H4 (cell line): ENCODE results near the gene ANKS1A. TPM values are rescaled to one million over a fixed set of nuclear protein-coding genes. Genes with fewer than 3 reads are reported as not detected.

Experiments used
- DNase-seq: peaks from one replicate; pipeline ENCODE4 v3.0.0-alpha.2; 2015; ENCODE audit warnings: low spot score
- total RNA-seq: library from RNA; depleted of rRNA; stranded (reverse); fragments of >200 nt; shearing (Covaris generic); gene quantifications from 2 replicates; pipeline ENCODE4 v1.2.3, GENCODE V29; 2014

Gene ANKS1A
- total RNA-seq, 1 experiment from 2014 or later = 8.8 TPM

GRCh38 chr6:35052694-35053565, 163.9 kb downstream of the ANKS1A start:
- no peak for DNase-seq

GRCh38 chr6:35053701-35054100, 164.6 kb downstream of the ANKS1A start:
- DNase-seq = no peak

- no peak for DNase-seq
These were observed 165.2 kb downstream of the ANKS1A start for GRCh38 chr6:35054106-35054742.

GRCh38 chr6:35054743-35055130, 165.7 kb downstream of the ANKS1A start:
- no peak for DNase-seq

GRCh38 chr6:35055891-35056290, 166.8 kb downstream of the ANKS1A start:
- DNase-seq = no peak

GRCh38 chr6:35056952-35057351, 167.9 kb downstream of the ANKS1A start:
- DNase-seq = no peak

- DNase-seq = no peak
These were observed 168.6 kb downstream of the ANKS1A start for GRCh38 chr6:35057449-35058357.

- DNase-seq = no peak
These were observed 169.3 kb downstream of the ANKS1A start for GRCh38 chr6:35058358-35058675.

GRCh38 chr6:35058865-35059522, 169.9 kb downstream of the ANKS1A start:
- DNase-seq = no peak

- DNase-seq = no peak
These were observed 170.7 kb downstream of the ANKS1A start for GRCh38 chr6:35059596-35060345.

GRCh38 chr6:35061102-35061615, 172.1 kb downstream of the ANKS1A start:
- DNase-seq = no peak

- no peak for DNase-seq
These were observed 172.8 kb downstream of the ANKS1A start for GRCh38 chr6:35061651-35062410.

- DNase-seq = no peak
These were observed 173.9 kb downstream of the ANKS1A start for GRCh38 chr6:35062676-35063574.

GRCh38 chr6:35063701-35064280, 174.7 kb downstream of the ANKS1A start:
- no peak for DNase-seq

- no peak for DNase-seq
These were observed 175.2 kb downstream of the ANKS1A start for GRCh38 chr6:35064290-35064689.

- DNase-seq = no peak
These were observed 175.8 kb downstream of the ANKS1A start for GRCh38 chr6:35064757-35065440.

- DNase-seq = no peak
These were observed 176.4 kb downstream of the ANKS1A start for GRCh38 chr6:35065441-35065800.

GRCh38 chr6:35065870-35066269, 176.8 kb downstream of the ANKS1A start:
- no peak for DNase-seq
